Measurements from ENCODE around the gene ARL3.
"Not testable (repeated sequence)": the region's sequence is repeated elsewhere in the genome, so short reads cannot be mapped to it uniquely, and the experiment has no call there.

Gene ARL3, protein sequence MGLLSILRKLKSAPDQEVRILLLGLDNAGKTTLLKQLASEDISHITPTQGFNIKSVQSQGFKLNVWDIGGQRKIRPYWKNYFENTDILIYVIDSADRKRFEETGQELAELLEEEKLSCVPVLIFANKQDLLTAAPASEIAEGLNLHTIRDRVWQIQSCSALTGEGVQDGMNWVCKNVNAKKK

DNA sequence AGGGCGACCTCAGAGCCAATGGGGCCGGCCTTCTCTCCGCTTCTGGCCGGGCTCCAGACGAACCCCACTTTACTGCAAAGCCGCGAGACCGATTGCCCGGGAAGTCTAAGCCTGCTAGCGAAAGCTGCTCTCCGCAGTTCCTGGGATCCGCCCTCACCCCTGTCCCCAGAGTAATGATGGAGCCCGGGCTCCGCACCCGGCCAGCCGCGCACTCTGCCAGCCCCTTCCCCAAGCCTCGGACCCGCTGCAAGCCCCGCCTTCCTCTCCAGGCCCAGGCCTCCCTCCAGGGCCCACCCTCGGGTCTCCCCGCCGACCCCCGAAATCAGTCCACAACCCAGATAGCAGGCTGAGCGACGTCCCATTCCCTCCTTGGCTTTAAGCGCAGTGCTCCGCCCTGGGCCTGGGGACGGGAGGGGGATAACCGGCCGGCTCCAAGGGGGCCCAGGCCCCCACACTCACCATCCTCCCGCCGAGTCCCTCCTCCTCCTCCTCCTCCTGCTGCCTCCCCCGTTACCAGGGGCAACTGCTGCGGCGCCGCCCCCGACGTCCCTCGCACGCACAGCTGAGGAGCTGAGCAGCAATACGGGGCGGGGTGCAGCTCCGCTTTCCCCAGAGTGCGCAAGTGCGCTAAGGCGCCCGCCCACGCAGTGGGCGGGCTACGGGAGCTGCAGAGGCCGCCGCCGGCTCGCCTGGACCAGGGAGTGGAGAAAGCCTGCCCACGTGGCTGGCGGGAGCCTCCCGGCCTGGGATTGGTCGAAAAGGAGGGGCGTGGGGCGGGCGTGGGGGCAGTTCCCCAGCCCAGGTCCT lies at the start of gene ARL3:
Gene ARL3, minus strand, starts transcription at position 584 of the 807 bp plus-strand sequence. Its CDS starts 122 bp downstream, at position 462.
- DNase-seq = peak; percentile 63 to 99 (median 97)

DNA sequence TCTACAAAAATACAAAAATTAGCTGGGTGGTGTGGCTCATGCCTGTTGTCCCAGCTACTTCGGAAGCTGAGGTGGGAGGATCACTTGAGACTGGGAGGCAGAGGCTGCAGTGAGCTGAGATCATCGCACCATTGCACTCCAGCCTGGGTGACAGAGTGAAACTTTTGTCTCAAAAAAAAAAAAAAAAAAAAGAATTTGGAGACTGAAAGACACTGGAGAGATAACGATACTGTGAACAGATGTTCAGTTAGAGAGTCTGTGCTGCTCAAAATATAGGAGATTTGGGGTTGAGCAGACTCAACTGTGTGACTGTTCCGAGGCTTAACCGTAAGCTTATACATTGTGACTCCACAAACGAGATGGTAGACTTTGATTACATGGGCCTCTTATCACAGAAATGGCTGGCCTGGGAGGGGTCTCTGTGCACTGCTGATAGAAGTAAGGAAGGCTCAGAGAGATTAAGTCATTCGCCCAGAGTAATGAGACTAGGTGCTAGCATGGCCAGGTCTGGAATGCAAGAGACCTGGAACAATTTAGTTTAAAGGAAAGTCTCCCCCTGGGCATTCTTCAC lies 48.9 kb upstream of the ARL3 start:
- no peak for DNase-seq

DNA sequence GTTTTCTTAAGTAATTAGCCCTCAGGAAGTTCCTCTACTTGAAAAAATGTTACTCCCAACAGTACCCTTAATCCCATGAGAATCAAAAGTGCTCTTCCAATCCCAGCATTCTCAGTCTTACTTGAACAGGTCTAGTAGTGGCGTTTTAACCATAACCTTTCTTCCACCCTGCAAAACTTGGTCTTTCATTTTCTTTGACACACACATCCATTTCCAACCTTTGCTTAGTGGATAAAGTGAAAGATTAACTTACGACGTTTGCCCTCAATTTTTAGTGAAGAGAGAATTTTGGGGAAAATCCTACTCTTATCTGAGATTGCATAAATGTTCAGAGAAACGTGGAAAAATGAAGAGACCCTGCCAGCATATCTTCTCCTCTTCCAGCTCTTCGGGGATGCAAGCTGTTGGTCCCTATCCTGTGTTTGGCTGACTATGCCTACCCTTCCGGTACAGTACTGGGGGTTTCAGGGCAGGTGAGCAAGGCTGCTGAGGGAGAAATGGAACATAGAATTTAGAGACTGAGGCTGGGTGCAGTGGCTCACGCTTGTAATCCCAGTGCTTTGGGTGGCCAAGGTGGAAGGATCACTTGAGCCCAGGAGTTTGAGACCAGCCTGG lies 48.3 kb upstream of the ARL3 start:
- no peak for DNase-seq

DNA sequence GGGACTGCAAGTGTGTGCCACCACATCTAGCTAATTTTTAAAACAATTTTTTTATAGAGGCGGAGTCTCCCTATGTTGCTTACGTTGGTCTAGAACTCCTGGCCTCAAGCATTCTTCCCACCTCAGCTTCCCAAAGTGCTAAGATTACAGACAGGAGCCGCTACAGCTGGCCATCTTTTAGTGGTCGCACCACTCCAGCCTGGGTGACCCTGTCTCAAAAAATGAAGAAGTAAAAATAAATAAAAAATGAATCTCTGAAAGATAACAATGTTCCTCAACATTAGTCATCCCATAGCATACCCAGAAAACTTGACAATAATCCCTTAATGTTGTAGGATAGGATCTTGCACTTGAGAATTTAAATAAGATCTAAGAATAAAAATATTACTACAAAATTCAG lies 47.8 kb upstream of the ARL3 start:
- no peak for DNase-seq

DNA sequence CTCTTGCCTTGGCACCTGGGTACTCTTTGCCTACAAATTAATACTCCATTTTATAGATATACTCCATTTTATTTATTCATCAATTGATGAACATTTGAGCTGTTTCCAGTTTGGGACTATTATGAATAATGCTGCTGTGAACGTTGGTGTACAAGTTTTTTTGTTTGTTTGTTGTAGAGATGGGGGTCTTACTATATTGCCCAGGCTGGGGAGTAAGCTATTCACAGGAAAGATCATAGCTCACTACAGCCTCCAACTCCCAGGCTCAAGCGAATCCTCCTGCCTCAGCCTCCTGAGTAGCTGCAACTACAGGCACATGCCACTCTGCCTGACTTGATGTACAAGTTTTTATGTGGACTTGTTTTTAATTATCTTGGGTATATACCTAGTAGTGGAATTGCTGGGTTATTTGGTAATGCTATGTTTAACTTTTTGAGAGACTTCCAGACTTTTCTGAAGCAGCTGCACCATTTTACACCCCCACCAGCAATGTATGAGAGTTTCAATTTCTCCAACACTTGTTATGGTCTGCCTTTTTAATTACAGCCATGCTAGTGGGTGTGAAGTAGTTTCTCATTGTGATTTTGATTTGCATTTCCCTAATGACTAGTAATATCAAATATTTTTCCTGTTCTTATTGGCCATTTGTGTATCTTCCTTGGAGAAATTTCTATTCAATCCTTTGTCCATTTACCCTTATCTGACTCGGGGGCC lies 45.5 kb upstream of the ARL3 start:
- no peak for DNase-seq

DNA sequence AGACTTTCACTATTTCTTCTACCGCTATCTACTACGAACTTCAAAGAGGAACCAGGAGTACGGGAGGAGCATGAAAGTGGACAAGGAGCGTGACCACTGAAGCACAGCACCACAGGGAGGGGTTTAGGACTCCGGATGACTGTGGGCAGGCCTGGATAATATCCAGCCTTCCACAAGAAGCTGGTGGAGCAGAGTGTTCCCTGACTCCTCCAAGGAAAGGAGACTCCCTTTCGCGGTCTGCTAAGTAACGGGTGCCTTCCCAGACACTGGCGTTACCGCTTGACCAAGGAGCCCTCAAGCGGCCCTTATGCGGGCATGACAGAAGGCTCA lies 44.7 kb upstream of the ARL3 start:
- not testable (repeated sequence) for DNase-seq

DNA sequence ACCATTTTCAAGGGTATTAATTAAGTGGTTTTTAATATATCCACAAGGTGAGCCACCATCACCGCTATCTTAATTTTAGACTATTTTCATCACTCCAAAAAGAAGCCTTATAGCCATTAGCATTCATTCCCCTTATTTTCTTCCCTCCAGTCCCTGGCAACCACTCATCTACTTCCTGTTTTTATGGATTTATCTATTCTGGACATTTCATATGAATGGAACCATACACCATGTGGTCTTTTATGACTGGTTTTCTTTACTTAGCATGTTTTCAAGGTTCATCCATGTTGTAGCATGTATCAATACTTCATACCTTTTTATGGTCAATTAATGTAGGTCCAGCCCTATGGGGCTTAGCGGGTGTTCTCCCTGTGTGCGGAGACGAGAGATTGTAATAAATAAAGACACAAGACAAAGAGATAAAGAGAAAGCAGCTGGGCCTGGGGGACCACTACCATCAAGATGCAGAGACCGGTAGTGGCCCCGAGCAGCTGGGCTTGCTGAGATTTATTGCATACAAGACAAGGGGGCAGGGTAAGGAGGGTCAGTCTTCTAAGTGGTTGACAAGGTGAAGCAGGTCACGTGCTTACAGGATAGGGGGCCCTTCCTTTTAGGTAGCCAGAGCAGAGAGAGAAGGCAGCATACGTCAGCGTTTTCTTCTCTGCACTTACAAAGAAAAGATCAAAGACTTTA lies 44.2 kb upstream of the ARL3 start:
- DNase-seq = no peak

DNA sequence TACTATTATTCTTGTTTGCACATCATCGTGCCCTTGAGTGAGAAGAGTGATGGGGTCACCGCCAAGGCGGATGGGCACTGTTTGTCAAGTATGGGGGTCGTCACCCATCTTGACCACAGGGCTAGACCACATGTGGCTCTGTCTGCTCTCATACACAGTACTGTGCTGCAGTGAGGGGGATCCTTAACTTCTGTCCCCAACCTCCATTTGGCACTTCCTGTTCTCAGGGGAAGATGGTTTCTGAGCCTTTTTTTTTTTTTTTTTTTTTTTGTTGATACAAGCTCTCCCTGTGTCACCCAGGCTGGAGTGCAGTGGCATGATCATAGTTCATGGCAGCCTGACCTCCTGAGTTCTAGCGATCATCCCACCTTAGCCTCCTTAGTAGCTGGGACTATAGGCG lies 43.1 kb upstream of the ARL3 start:
- no peak for DNase-seq

DNA sequence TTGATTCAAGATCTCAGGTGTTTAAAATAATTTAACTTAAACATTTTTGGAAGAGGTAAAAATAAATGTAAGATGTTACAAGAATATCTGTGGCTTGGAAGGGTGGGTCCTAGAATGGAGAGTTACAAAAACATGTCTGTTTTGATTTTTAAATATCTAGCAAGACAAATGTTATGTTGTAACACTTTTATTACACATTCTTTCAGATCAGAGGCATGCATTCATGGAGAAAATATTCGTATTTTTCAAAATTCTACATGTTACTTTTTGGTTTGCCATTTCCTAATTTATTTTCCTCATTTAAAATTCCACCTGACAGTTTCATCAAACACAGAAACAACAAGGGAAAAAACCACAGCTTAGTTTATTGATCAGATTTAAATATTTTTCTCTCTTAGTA lies 39.5 kb upstream of the ARL3 start:
- no peak for DNase-seq

DNA sequence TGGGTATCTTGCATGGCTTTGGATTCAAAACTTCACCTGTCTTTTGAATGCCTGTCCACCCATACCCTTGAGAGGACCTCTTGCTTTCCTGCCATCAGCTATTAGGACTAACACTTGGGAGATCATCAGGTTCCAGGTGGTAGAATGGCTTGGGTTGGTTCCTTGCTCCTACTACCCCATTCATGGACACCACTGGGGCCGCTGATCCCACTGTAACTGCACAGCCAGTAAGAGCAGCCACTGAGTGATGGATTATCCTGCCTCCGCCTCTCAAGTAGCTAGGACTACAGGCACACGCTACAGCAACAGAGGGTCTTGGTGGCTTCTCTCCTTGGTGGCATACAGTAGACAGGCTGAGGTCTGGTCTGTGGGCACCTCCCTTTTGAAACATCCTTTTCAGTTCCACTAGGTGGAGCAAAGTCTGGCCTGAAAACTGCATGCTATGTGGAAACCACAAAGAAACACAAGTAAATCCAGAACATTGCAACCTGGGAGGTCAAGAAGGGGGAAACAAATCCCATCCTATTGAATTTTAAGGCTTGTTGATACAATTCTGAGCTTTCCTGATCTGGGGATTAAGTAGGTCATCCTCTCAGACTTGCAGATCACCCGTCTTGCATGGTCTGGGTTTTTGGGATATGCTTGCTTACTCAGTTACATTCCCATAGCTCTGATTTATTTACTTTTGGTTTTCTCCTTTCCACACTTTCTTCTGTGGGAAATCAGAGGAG lies 38.9 kb upstream of the ARL3 start:
- peak in 3 of 51 donors; percentile 5 to 12 (median 8) for DNase-seq

DNA sequence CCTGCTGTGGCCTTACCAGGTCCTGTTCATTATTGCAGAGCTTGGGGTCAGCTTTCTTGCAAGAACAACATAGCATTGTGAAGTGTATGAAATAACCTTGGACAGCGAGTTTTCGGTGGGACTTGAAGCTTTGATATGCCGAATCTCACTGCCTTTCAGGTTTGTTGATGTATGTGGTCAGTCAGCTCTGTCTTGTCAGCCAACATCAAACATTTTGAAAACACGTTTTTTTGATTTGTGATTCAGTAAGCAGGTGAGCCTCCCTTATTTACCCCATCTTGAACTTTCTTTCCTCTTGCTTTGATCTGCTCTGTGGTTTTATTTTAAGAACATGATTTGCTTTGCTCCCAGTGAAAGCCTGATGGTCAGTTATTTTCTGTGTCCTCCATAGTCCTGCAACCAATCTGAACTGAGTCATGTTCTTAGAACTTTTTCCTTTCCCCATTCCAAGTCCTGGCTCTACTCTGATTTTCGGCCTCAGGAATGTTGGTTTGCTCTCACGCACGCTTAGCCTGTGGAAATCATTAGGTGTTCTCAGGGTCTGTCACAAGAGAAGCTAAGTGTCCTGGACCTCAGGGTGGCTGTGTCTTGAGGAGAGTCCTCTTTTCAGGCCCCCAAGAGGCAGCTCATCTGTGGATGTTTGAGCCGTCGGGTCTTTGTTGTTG lies 38.2 kb upstream of the ARL3 start:
- DNase-seq = no peak

DNA sequence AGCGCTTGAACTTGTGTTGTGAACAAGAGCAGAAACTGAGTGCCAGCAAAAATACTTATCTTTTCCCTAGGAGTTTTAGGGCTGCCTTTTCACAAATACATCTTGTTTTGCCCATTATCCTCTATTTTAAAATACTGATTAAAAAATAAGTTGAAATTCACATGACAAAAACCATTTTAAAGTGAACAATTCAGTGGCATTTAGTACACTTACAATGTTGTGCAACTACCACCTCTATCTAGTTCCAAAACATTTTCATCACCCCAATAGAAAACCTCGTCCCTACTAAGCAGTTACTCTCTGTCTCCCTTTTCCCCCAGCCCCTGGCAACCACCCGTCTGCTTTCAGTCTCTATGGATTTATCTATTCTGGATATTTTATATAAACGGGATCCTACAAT lies 31.0 kb upstream of the ARL3 start:
- DNase-seq = no peak

DNA sequence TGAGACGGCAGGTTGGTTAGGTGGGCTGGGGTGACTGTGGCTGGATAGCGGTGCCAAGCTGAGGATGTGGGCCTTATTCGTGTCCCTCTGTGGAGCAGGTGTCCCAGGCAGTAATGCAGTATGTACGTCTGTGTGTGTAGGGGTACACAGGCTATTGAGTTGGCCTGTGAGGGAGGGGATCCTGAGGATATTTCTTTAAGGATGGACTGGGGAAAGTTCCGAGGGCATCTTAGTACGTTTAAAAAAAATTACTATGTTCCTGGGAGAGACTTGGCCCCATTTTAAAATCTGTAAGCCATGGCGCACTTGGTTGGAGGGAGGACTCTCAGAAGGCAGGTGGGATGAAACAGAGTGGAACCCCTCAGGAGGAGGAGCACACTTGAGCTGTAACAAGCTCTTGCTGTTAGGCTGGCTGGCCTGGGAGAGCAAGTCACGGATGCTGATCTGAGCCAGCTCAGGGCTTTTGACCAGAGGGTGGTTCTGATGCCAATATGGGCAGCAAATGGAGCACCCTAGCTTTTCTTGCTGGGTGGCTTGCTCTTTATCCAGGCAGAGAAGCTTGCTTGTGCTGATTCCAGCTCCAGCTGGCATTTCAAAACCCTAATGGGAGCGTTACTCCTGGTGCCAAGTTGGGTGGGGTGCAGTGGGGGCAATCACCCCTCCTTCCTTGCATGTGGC lies 30.3 kb upstream of the ARL3 start:
- peak in 17 of 51 donors; percentile 4 to 63 (median 16) for DNase-seq

DNA sequence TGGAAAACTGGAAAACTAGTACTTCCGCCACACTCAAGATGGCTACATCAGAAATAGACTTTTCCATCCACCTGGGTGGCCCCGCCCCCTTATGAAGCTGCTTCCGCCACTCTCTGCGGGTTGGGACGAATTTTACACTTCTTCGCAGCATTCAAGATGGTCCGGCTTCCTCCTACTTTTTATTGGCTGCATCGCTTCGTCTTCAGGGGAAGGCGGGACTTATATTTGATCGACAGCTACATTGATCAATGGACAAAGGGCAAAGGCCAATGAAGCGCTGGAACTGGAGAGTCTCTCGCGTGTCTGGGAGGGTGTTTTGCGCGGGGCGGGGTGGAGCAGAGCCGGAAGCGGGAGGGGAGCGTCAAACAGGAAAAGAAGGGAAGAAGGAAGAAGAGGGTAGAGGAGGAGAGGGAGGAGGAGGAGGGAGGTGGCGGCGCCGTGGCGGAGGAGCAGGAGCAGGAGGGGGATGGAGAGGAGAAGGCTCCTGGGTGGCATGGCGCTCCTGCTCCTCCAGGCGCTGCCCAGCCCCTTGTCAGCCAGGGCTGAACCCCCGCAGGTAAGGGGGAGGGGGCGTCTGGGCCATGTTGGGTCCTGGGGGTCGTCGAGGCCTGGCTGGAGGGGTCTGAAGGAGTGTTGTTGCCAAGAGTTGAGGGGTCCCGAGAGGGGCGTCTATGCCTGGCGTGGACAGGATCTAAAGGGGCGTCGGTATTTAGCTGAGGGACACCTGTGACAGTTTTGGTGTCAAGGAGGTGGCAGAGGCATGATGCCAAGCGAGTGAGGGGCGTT lies 29.6 kb upstream of the ARL3 start, which contains the start of gene WBP1L:
Gene WBP1L, plus strand, starts transcription at position 361 of the 786 bp plus-strand sequence. Its CDS starts 106 bp downstream, at position 467.
- DNase-seq = peak; percentile 28 to 100 (median 94)

DNA sequence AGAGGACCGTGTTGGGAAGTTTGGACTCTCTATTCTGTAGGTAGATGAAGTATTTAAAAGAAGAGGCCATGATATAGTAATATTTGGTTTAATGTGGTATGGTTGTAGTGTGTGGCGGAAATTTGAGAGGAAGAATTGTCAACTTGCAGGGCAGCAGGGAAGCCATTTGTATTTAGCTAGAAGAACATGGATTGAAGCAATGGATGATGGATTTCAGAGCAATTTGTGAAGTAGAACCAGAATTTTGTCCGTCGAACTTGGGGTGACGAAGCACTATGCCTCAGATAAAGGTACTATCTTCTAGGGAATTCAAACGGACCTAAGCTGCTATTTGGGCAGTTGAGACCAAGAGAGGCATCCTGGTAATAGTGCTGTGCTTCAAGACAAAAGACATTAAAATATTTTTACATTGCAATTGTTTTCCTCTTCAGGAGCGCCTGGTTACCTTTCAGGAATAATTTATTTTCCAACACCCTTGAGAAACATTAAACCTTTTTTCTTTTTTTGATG lies 28.9 kb upstream of the ARL3 start:
- DNase-seq = no peak

DNA sequence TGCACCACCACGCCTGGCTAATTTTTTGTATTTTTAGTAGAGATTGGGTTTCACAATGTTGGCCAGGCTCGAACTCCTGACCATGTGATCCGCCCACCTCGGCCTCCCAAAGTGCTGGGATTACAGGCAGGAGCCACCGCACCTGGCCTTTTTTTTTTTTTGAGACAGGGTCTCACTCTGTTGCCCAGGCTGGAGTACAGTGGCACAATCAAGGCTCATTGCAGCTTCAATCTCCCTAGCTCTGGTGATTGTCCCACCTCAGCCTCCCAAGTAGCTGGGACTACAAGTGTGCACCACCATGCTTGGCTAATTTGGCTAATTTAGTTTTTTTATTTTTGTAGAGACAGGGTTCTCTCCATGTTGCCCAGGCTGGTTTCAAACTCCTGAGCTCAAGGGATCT lies 28.1 kb upstream of the ARL3 start:
- DNase-seq = not testable (repeated sequence)

DNA sequence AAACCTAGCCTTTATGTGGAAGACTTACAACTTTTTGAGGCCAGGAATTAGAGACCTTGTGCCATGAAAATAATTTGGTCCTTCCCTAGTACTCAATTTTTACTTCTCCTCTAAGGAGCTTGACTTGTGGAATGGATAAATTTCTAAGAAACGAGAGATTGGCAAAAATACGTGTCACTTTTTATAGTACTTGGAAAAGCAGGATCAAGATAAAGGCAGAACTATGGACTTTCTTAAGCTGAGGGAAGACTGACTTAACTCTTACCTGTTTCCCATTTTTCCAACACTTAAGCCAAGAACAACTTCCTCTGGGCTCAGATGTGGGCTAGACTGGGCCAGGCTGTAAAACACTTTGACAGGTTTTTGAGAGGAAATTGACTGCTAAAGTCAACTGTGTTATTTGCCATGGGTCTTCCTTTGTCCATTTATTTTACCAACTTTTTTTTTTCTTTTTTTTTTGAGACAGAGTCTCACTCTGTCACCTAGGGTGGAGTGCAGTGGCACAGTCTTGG lies 27.6 kb upstream of the ARL3 start:
- no peak for DNase-seq

DNA sequence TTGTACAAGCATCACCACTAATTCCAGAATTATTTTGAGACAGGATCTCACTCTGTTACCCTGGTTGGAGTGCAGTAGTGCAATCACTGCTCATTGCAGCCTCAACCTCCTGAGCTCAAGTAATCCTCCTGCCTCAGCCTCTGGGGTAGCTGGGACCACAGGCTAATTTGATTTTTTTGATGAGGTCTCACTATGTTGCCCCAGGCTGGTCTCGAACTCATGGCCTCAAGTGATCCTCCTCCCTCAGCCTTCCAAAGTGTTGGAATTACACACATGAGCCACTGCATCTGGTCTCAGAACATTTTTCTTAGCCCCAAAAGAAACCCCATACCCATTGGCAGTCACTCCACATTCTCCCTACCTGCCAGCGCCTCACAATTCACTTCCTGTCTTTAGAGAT lies 26.0 kb upstream of the ARL3 start:
- DNase-seq = no peak
